PC-9 (cell line): ENCODE results near the gene TERT. TPM values are rescaled to one million over a fixed set of nuclear protein-coding genes. Genes with fewer than 3 reads are reported as not detected.
"Not testable (repeated sequence)": the region's sequence is repeated elsewhere in the genome, so short reads cannot be mapped to it uniquely, and the experiment has no call there.

Experiments used
- BruUV-seq: library from RNA; stranded (reverse); fragments of 400-500 nt; replicated peaks from 2 replicates; lab custom pipeline; 2021; lab: Mats Ljungman, UMichigan
- CTCF ChIA-PET: fragments of 300-600 bp; sonication (Branson Sonifier 250); formaldehyde crosslinking; loops from one replicate; lab custom pipeline; 2022; ENCODE audit warnings: antibody characterized with exemption; lab: Charles Lee
- POLR2A ChIA-PET: fragments of 300-600 bp; sonication (Branson Sonifier 250); formaldehyde crosslinking; loops from one replicate; lab custom pipeline; 2022; ENCODE audit warnings: antibody characterized with exemption; ENCODE audit not compliant: unreplicated experiment; lab: Charles Lee
- DNase-seq, 2 experiments: peaks; one replicate each; pipeline versions ENCODE4 v3.0.0 to v3.0.0-alpha.2; 2015 to 2022; ENCODE audit warnings: mixed read lengths in 1 of 2
- H2AFZ ChIP-seq: fragments of 200-600 bp; sonication (generic); 2 replicates; pipeline ENCODE4 v1.8.1; 2017; ENCODE audit warnings: antibody characterized with exemption
- H3F3A ChIP-seq: fragments of 200-600 bp; sonication (generic); 2 replicates; pipeline ENCODE4 v1.8.1; 2017; ENCODE audit warnings: antibody characterized with exemption, mild to moderate bottlenecking, low read depth; ENCODE audit not compliant: insufficient read depth
- H3K27ac ChIP-seq: fragments of 200-600 bp; sonication (generic); 2 replicates; pipeline ENCODE4 v1.6.1; 2016; ENCODE audit warnings: mixed run types
- H3K27me3 ChIP-seq: fragments of 200-600 bp; sonication (generic); 2 replicates; pipeline ENCODE4 v1.6.1; 2016; ENCODE audit warnings: low read depth, mixed run types; ENCODE audit not compliant: insufficient read depth
- H3K36me3 ChIP-seq: fragments of 200-600 bp; sonication (generic); 2 replicates; pipeline ENCODE4 v1.6.1; 2016; ENCODE audit warnings: low read depth, mixed run types
- H3K4me1 ChIP-seq: fragments of 200-600 bp; sonication (generic); replicated peaks from 2 replicates; pipeline ENCODE4 v1.6.1; 2016; ENCODE audit warnings: mixed run types; ENCODE audit not compliant: insufficient read depth
- H3K4me2 ChIP-seq: fragments of 200-600 bp; sonication (generic); 2 replicates; pipeline ENCODE4 v1.6.1; 2017; ENCODE audit warnings: mixed run types
- H3K4me3 ChIP-seq: fragments of 200-600 bp; sonication (generic); 2 replicates; pipeline ENCODE4 v1.6.1; 2016; ENCODE audit warnings: mixed run types
- H3K79me2 ChIP-seq: fragments of 200-600 bp; sonication (generic); 2 replicates; pipeline ENCODE4 v1.6.1; 2017; ENCODE audit warnings: low read depth, mixed run types
- H3K9me2 ChIP-seq: fragments of 200-600 bp; sonication (generic); 2 replicates; pipeline ENCODE4 v1.8.1; 2017; ENCODE audit warnings: mild to moderate bottlenecking; ENCODE audit not compliant: insufficient read depth
- H3K9me3 ChIP-seq: fragments of 200-600 bp; sonication (generic); 2 replicates; pipeline ENCODE4 v1.8.1; 2016; ENCODE audit warnings: low read depth; ENCODE audit not compliant: insufficient read depth
- H4K20me1 ChIP-seq: fragments of 200-600 bp; sonication (generic); 2 replicates; pipeline ENCODE4 v1.8.1; 2017; ENCODE audit not compliant: insufficient read depth
- CTCF ChIP-seq: fragments of 200-600 bp; sonication (generic); conservative IDR thresholded peaks from 2 replicates; pipeline ENCODE4 v1.6.1; 2017; ENCODE audit warnings: mixed run types, antibody characterized with exemption, mild to moderate bottlenecking, moderate library complexity
- EZH2 ChIP-seq: fragments of 200-600 bp; sonication (generic); IDR thresholded peaks from 2 replicates; pipeline ENCODE4 v1.8.0; 2017; ENCODE audit warnings: antibody characterized with exemption, low read depth
- intact Hi-C: fragments of 100-400 bp; cut with micrococcal nuclease; formaldehyde crosslinking; loops from one replicate; pipeline ENCODE4 v1.10.0; 2022; ENCODE audit not compliant: unreplicated experiment
- total RNA-seq: library from RNA; stranded (reverse); gene quantifications from 2 replicates; pipeline ENCODE4 v1.2.3, GENCODE V29; 2021

TERT gene
- total RNA-seq, 1 experiment from 2014 or later = 0.74 TPM

GRCh38 chr5:1277331-1277730, 17.5 kb downstream of the TERT start:
- CTCF ChIA-PET = no interaction called here
- TF ChIP-seq EZH2 (no peak), CTCF (no peak)

GRCh38 chr5:1276930-1277329, 17.9 kb downstream of the TERT start:
- Histone ChIP-seq H2AFZ (no peak overlapping the region), H3K9me3 (no peaks in the 10 kb centered on the region), H3K4me2 (no peak overlapping the region), H3K4me3 (no peak overlapping the region), H4K20me1 (no peaks in the 10 kb centered on the region), H3K27me3 (no peaks in the 10 kb centered on the region), H3K4me1 (no peaks in the 10 kb centered on the region), H3K27ac (no peak overlapping the region), H3F3A (no peaks in the 10 kb centered on the region), H3K9me2 (no peaks in the 10 kb centered on the region), H3K79me2 (peaks cover under 1% of the 10 kb centered on the region; the same call in 1 of the 2 replicates), H3K36me3 (no peaks in the 10 kb centered on the region)
- CTCF ChIA-PET = no interaction called here
- intact Hi-C loops = no loop called here
- DNase-seq = no peak
- POLR2A ChIA-PET = no interaction called here
- no TSS peak for BruUV-seq
- TF ChIP-seq CTCF (no peak), EZH2 (no peak)

More at GRCh38 chr5:1277331-1277730, 17.5 kb downstream of the TERT start:
- H3K4me1 ChIP-seq = no peaks in the 10 kb centered on the region
- no peaks in the 10 kb centered on the region for H4K20me1 ChIP-seq
- no peak overlapping the region for H3K27ac ChIP-seq
- H3K9me2 ChIP-seq = no peaks in the 10 kb centered on the region
- no peak for DNase-seq
- H2AFZ ChIP-seq = no peak overlapping the region
- no peaks in the 10 kb centered on the region for H3K36me3 ChIP-seq
- no peak overlapping the region for H3K4me2 ChIP-seq
- no peaks in the 10 kb centered on the region for H3F3A ChIP-seq
- no peaks in the 10 kb centered on the region for H3K27me3 ChIP-seq
- no TSS peak for BruUV-seq
- H3K9me3 ChIP-seq = no peaks in the 10 kb centered on the region
- peaks cover 5% of the 10 kb centered on the region; the same call in 1 of the 2 replicates for H3K79me2 ChIP-seq
- POLR2A ChIA-PET = interaction anchor here (0.7 kb wide), 1 partner anchor 142 kb away, joined by 4 read pairs; no protein-coding TSS in a partner anchor
- H3K4me3 ChIP-seq = no peak overlapping the region
- intact Hi-C loops = no loop called here

GRCh38 chr5:1275397-1276391, 19.2 kb downstream of the TERT start:
- CTCF ChIA-PET, BruUV-seq, POLR2A ChIA-PET: not testable (repeated sequence)

More at GRCh38 chr5:1275397-1276391, 19.2 kb downstream of the TERT start:
- DNase-seq, H2AFZ ChIP-seq, H3K27ac ChIP-seq, H3K4me2 ChIP-seq, H3K79me2 ChIP-seq, H3K4me3 ChIP-seq, H3K9me2 ChIP-seq, intact Hi-C loops, H3K4me1 ChIP-seq, H3F3A ChIP-seq, H4K20me1 ChIP-seq, H3K9me3 ChIP-seq, H3K36me3 ChIP-seq, H3K27me3 ChIP-seq: not testable (repeated sequence)
